ENCODE results near the gene LRRC8D. TPM values are rescaled to one million over a fixed set of nuclear protein-coding genes. Genes with fewer than 3 reads are reported as not detected.

LRRC8D gene
- polyA plus RNA-seq, 3 donors, result 28.0 to 43.8 (median 42.9) TPM

DNA sequence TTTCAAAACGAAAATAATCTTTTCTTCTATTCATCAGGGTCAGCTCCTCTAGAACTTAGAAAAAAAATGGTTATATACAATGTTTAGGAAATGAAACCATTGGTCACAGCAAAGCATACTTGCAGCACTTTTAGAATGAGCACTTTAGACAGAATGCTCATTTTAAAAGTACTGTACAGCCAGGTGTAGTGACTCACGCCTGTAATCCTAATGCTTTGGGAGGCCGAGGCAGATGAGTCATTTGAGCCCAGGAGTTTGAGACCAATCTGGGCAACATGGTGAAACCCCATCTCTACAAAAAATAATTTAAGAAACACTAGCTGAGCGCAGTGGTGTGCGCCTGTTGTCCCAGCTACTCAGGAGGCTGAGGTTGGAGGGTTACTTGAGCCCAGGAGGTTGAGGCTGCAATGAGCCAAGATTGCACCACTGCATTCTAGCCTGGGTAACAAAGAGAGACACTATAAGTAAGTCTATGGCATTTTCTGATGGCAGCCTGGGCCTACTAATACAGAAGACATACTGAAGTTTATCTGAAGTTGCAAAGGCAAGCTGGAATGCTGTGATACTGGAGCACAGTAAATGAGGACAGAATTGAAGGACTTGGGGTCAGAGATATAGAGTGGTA is 125.1 kb downstream of the LRRC8D start:
- Mint-ChIP-seq H3K4me3 (no peak overlapping the region), H3K9me3 (peaks cover 0 to 3% (median 0%) of the 10 kb centered on the region in 7 donors), H3K27ac (peak overlapping the region in 1 of 7 donors; percentile 68), H3K27me3 (ENCODE audit: low read depth in 3 of 3) (peaks cover 0 to 4% (median 3%) of the 10 kb centered on the region in 3 donors), H3K4me1 (peaks cover 35% of the 10 kb centered on the region), H3K36me3 (peaks cover 0 to 5% of the 10 kb centered on the region in 2 donors)
- Histone ChIP-seq H3K36me3 (replicated peaks in 1 of 2; ENCODE audit: control insufficient read depth in 1 of 2, insufficient read depth in 2 of 2, low read length in 2 of 2) (no peaks in the 10 kb centered on the region), H3K4me3 (replicated peaks in 1 of 3; ENCODE audit: low read depth in 2 of 3, low read length in 3 of 3) (no peak overlapping the region), H3K4me2 (replicated peaks; ENCODE audit: extremely low read depth, low read length, poor library complexity, severe bottlenecking) (no peak overlapping the region), H2AFZ (ENCODE audit: insufficient read depth, low read depth, low read length, poor library complexity, severe bottlenecking) (no peak overlapping the region), H3K4me1 (ENCODE audit: control insufficient read depth in 1 of 2, insufficient read depth in 2 of 2, low read length in 2 of 2) (peaks cover 36 to 45% of the 10 kb centered on the region in 2 donors), H3K9me3 (replicated peaks in 1 of 2; ENCODE audit: control insufficient read depth in 1 of 2, insufficient read depth in 1 of 2, low read length in 2 of 2) (no peaks in the 10 kb centered on the region), H3K27ac (ENCODE audit: low read depth in 1 of 2, low read length in 2 of 2) (no peak overlapping the region), H3K27me3 (ENCODE audit: control insufficient read depth in 2 of 2, insufficient read depth in 2 of 2, low read length in 2 of 2) (no peaks in the 10 kb centered on the region), H3K79me2 (ENCODE audit: insufficient read depth, low read length) (no peaks in the 10 kb centered on the region), H4K20me1 (ENCODE audit: insufficient read depth, low read length) (no peaks in the 10 kb centered on the region), H3K9ac (ENCODE audit: insufficient read depth, low read length, poor library complexity, severe bottlenecking) (no peak overlapping the region)
- peak in 1 of 3 donors; percentile 42 for DNase-seq
- 92% methylated on average over 3 of the region's 5 CpGs for WGBS (ENCODE audit: insufficient coverage)
- intact Hi-C loops (cut with micrococcal nuclease), result no loop called here
- TF ChIP-seq, protein P1, sequence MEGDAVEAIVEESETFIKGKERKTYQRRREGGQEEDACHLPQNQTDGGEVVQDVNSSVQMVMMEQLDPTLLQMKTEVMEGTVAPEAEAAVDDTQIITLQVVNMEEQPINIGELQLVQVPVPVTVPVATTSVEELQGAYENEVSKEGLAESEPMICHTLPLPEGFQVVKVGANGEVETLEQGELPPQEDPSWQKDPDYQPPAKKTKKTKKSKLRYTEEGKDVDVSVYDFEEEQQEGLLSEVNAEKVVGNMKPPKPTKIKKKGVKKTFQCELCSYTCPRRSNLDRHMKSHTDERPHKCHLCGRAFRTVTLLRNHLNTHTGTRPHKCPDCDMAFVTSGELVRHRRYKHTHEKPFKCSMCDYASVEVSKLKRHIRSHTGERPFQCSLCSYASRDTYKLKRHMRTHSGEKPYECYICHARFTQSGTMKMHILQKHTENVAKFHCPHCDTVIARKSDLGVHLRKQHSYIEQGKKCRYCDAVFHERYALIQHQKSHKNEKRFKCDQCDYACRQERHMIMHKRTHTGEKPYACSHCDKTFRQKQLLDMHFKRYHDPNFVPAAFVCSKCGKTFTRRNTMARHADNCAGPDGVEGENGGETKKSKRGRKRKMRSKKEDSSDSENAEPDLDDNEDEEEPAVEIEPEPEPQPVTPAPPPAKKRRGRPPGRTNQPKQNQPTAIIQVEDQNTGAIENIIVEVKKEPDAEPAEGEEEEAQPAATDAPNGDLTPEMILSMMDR (IDR thresholded peaks at IDR 0.05), result no peak

DNA sequence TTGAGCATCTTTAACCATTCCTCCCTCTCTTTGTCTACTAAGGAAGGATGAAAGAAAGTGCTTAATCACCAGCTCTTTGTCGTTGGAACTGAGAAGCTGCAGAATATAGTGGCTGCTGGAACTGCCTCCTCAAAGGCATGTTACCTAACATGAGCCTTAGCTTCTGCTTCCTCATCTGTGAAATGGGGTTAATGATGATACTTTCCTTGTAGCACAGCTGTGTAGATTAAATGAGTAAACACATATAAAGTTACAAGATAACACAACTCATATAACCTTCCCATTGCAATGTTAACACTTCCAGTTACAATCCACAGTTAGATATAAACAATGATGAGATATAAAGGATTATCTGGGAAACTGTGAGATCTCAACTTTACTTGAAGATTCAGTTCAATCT is 125.7 kb downstream of the LRRC8D start:
- Mint-ChIP-seq H3K27me3 (ENCODE audit: low read depth in 3 of 3) (peaks cover 0 to 4% (median 3%) of the 10 kb centered on the region in 3 donors), H3K4me1 (peaks cover 30% of the 10 kb centered on the region), H3K36me3 (peaks cover 0 to 5% of the 10 kb centered on the region in 2 donors), H3K4me3 (no peak overlapping the region), H3K27ac (peak overlapping the region in 1 of 7 donors; percentile 4), H3K9me3 (peaks cover 0 to 3% (median 0%) of the 10 kb centered on the region in 7 donors)
- Histone ChIP-seq H3K27me3 (ENCODE audit: control insufficient read depth in 2 of 2, insufficient read depth in 2 of 2, low read length in 2 of 2) (no peaks in the 10 kb centered on the region), H3K9me3 (replicated peaks in 1 of 2; ENCODE audit: control insufficient read depth in 1 of 2, insufficient read depth in 1 of 2, low read length in 2 of 2) (no peaks in the 10 kb centered on the region), H3K4me1 (ENCODE audit: control insufficient read depth in 1 of 2, insufficient read depth in 2 of 2, low read length in 2 of 2) (peaks cover 30 to 40% of the 10 kb centered on the region in 2 donors), H2AFZ (ENCODE audit: insufficient read depth, low read depth, low read length, poor library complexity, severe bottlenecking) (no peak overlapping the region), H3K79me2 (ENCODE audit: insufficient read depth, low read length) (no peaks in the 10 kb centered on the region), H3K4me2 (replicated peaks; ENCODE audit: extremely low read depth, low read length, poor library complexity, severe bottlenecking) (no peak overlapping the region), H3K4me3 (replicated peaks in 1 of 3; ENCODE audit: low read depth in 2 of 3, low read length in 3 of 3) (no peak overlapping the region), H3K9ac (ENCODE audit: insufficient read depth, low read length, poor library complexity, severe bottlenecking) (no peak overlapping the region), H3K27ac (ENCODE audit: low read depth in 1 of 2, low read length in 2 of 2) (no peak overlapping the region), H3K36me3 (replicated peaks in 1 of 2; ENCODE audit: control insufficient read depth in 1 of 2, insufficient read depth in 2 of 2, low read length in 2 of 2) (no peaks in the 10 kb centered on the region), H4K20me1 (ENCODE audit: insufficient read depth, low read length) (no peaks in the 10 kb centered on the region)
- intact Hi-C loops (cut with micrococcal nuclease), result no loop called here
- DNase-seq, result peak in 2 of 3 donors; percentile 18 to 20
- WGBS (ENCODE audit: insufficient coverage), result no CpG with 5 or more reads among the region's 1 CpG
- TF ChIP-seq, protein P1 (IDR thresholded peaks at IDR 0.05), result no peak
